HG03432 (cell line): ENCODE measurements around the gene TRIM54.
"Not testable (repeated sequence)": the region's sequence is repeated elsewhere in the genome, so short reads cannot be mapped to it uniquely, and the experiment has no call there.

Experiments
- ATAC-seq: cut with Tn5 transposase; IDR thresholded peaks from one replicate; pipeline ENCODE4 v1.9.1; 2021; ENCODE audit warnings: mild to moderate bottlenecking, moderate library complexity; ENCODE audit not compliant: unreplicated experiment

The TRIM54 gene

GRCh38 chr2:27256855-27257454, 25.3 kb upstream of the TRIM54 start:
- no peak for ATAC-seq

DNA sequence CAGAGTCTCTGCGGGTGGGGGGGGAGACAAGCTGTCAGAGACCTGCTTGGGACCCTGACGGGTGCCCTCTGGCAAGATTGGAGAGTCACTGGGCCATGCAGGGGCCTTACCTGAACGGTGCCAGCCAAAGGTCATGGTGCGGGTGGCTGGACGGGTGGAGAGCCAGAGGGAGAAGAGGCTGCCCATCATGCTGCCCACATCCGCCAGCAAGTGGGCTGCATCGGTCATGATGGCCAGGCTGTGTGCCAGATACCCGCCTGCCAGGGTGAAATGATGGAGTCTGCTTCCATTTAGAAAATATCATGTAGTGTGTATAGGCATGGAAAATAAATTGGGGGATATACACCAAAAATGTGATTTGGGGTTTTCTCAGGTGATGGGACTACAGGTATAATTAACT, 24.2 kb upstream of the TRIM54 start:
- no peak for ATAC-seq

DNA sequence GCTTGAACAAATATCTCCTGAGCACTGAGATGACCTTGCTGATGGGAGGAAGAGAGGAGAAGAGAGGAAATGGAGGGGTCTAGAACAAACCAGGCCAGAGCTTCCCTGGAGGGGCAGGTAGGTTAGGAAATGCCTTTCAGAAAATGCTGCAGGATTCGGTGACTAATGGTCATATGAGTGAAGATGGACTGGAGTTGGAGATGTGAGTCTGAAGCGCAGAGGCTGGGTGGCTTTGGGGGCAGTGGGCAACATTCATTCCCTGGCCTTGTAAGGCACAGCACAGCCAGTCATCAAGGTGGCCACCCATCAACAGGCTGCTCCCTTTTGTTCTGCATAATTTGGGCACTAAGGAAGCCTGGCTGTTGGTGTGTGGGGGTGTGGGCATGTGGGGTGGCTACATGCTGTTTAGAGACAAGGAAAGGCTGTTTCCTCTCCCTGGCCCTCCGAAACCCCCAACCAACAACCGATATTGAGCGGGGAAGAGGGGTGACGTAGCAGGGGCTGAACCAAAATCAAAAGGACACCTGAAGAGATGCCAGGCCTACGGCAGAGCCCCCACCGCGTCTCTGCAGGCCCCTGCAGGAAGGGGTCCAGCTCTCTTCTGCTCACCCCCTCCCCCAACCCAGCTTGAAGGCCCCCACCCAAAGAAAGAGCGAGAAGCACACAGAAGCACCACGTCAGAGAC, 20.8 kb upstream of the TRIM54 start:
- no peak for ATAC-seq

GRCh38 chr2:27261926-27262298, 20.3 kb upstream of the TRIM54 start:
- ATAC-seq: no peak

GRCh38 chr2:27262379-27263286, 19.6 kb upstream of the TRIM54 start, which contains the start of gene SLC30A3:
Gene SLC30A3 (minus strand): TSS chr2:27263047. CDS start chr2:27262906, 141 bp downstream.
- ATAC-seq: no peak

- no peak for ATAC-seq
Measured at GRCh38 chr2:27263287-27264252, 18.7 kb upstream of the TRIM54 start.

DNA sequence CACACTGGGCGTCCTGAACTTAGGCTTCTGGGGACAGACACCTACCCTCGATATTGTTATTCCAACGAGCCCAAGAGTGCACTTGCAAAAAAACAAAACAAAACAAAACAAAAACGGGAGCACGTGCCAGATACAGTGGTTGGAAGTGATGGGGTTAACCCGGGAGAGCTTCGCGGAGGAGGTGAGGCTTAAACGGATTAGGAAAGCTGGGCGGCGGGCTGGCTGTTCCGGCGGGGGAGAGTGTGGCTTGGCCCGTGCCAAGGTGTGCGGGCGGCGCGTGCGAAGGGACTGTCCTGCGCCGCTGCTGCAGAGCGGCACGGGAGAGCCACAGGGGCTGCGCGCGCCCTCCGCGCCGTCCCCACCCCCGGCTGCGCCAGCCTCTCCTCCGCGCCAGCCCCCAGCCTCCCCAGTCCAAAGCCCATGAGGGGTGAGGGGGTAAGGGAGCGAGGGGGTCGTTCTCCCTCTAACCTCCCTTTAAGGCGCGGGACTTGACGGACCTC, 17.9 kb upstream of the TRIM54 start:
- peak; percentile 26 for ATAC-seq

DNA sequence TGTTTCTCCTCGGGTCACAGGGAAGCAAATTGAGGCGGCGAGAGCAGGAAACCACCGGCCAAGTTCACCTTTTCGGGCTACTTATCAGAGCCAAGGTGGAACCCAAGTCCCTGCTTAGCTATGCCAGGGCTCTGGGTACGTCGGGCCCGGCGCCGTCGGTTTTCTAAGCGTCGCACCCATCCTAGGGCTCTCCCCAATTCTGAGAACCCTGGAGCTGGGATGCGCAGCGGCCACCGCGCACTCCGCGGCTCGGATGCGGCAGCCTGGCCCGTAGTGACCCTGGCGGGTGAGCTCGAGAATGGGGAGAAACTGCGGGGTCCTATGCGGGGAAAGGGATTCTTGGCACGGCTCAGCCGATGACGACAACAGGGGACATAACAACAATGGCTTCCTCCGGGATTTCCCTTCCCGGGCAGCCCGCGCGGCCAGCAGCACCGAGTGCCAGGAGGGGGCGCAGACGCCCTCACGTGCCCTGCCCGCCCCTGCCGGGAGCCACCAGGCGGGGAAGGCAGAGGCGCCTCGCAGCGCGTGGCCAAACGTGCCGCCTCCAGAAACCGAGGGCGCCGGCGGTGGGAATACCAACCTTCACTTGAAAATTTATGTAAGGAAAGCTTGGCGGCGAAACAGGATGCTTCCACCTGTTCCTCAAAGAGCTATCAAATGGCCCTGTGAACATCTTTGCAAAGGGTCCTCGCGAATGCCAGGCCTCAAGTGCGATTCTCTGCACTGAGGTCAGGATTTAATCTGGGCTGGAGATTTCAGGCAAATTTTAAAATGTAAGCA, 17.3 kb upstream of the TRIM54 start:
- peak; percentile 35 for ATAC-seq

GRCh38 chr2:27265536-27265870, 16.7 kb upstream of the TRIM54 start:
- ATAC-seq: no peak

GRCh38 chr2:27268296-27268695, 13.9 kb upstream of the TRIM54 start:
- not testable (repeated sequence) for ATAC-seq

DNA sequence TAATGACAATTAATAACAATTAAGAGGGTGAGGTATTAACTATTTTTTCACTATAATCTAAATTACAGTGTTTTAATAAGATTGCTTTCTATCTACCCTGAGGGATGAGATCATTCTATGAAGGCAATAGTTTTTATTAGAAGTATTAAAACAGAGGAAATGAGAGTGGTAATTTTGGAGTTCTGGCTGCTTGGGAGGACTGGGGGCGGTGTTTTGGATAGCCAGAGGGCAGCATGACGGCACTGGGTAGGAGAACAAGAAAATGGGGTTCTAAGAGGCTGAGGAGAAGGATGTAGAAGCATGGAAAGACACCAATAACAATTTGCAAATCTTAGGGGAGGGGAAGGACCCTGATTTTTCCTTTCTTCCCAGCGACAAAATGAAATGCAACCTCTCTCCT, 12.1 kb upstream of the TRIM54 start:
- ATAC-seq: no peak

DNA sequence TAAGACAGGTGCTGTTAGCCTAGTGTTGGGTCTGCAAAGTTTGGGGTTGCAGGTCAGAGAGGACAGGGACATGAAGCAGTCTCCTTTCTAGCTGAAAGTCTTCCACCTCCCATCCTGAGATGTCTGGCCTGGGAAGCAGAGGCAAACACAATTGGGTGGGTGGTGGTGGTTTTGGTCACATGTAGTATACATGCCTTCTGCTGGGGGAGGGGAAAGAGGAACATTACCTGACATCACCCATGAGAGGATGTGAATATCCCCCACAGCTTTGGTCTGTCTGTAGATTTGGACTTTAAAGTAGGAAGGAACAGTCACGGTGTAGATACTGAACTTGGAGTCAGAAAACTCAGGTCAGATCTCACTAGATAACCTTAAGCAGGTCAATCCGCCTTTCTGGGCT, 11.6 kb upstream of the TRIM54 start:
- no peak for ATAC-seq

DNA sequence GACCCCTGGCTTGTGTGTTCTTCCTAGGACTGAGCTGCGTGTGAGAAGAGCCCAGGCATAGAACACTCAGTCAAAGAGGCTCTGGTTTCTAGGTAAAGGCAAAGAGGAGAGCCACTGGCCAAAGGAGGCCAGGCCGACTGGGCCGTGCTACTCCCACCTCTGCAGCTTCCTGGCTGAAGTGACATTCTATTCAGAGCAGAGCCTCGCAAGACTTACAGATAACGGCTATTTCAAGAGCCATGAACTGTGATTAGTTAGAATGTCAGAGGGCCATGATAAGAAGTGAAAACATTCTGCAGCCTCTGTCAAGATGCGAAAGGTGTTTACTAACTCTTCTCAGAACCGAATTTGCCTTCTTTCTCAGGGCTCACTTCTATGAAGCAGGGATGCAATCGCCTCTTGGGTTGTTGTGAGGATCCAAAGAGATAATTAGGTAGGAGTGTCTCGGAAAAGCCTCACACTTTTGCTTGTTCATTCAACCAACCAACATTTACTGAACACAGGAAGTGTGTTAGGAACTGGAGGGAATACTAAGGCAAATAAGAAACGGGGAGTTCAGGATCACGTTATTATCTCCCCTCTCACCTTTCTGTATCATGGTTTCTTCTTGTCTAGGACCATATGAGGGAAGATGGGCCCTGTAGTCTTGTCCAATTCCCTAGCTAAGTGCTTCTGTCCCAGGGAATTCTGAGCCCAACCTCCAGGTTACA, 10.4 kb upstream of the TRIM54 start:
- no peak for ATAC-seq

- ATAC-seq: not testable (repeated sequence)
Measured at GRCh38 chr2:27272537-27273522, 9.4 kb upstream of the TRIM54 start.

GRCh38 chr2:27275211-27276150, 6.7 kb upstream of the TRIM54 start, which contains the start of gene DNAJC5G:
Gene DNAJC5G (plus strand): TSS chr2:27275433. CDS start chr2:27276729, 1,296 bp downstream.
- ATAC-seq: no peak

GRCh38 chr2:27278010-27278409, 4.2 kb upstream of the TRIM54 start:
- ATAC-seq: no peak

DNA sequence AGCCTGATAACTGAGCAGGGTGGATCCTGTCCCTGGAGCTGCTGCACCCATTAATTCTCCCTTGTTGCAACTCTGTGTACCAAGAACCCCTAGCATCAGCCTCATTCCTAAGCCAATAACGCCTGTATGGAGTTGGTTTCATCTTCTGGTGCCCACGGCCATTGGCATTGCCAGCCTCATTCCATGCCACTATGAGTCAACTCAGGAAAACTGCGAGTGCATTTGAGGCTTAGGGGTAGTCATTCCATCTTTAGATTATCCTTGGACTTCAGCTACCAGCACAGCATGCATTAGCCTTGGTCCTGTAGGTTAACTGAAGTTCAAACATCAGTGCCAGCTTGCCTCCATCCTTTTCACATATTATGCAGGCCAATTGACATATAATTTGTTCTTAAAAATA, 1.4 kb upstream of the TRIM54 start:
- no peak for ATAC-seq
